GM13976 (cell line): Measurements from ENCODE around the gene BIN1.

Experiments
- DNase-seq: peaks from one replicate; pipeline ENCODE4 v3.0.0; 2012; ENCODE audit warnings: low spot score
- CTCF ChIP-seq: IDR thresholded peaks from 2 replicates; pipeline ENCODE4 v1.5.1; 2012; ENCODE audit warnings: borderline replicate concordance, mild to moderate bottlenecking; ENCODE audit not compliant: insufficient read depth; ENCODE audit errors: extremely low read depth, missing control alignments, control extremely low read depth
- in situ Hi-C: fragments of 300-500 bp; cut with MboI; formaldehyde crosslinking; loops from one replicate; pipeline ENCODE4 v1.12.0; 2022; ENCODE audit warnings: low sequenced_read_pairs, mixed read lengths, inconsistent platforms; ENCODE audit not compliant: unreplicated experiment

BIN1 gene

GRCh38 chr2:127102521-127103242 lies 4.3 kb downstream of the BIN1 start:
- DNase-seq, result no peak
- no peak for TF ChIP-seq CTCF

GRCh38 chr2:127101756-127102477 lies 5.0 kb downstream of the BIN1 start:
- no peak for TF ChIP-seq CTCF
- in situ Hi-C loops, result no loop called here
- no peak for DNase-seq

More at GRCh38 chr2:127102521-127103242, 4.3 kb downstream of the BIN1 start:
- in situ Hi-C loops, result no loop called here

GRCh38 chr2:127101048-127101611 lies 5.8 kb downstream of the BIN1 start:
- no peak for DNase-seq
- in situ Hi-C loops, result no loop called here
- no peak for TF ChIP-seq CTCF

- no peak for TF ChIP-seq CTCF
- no peak for DNase-seq
- in situ Hi-C loops, result no loop called here
Measured at GRCh38 chr2:127100251-127101047, 6.5 kb downstream of the BIN1 start.

- no peak for TF ChIP-seq CTCF
- DNase-seq, result no peak
- in situ Hi-C loops, result no loop called here
Measured at GRCh38 chr2:127098711-127099110, 8.2 kb downstream of the BIN1 start.
